ENCODE results near the gene CCDC34. TPM values are rescaled to one million over a fixed set of nuclear protein-coding genes. Genes with fewer than 3 reads are reported as not detected.

CCDC34 gene
- total RNA-seq, 1 experiment from 2014 or later: 18.7 TPM

DNA sequence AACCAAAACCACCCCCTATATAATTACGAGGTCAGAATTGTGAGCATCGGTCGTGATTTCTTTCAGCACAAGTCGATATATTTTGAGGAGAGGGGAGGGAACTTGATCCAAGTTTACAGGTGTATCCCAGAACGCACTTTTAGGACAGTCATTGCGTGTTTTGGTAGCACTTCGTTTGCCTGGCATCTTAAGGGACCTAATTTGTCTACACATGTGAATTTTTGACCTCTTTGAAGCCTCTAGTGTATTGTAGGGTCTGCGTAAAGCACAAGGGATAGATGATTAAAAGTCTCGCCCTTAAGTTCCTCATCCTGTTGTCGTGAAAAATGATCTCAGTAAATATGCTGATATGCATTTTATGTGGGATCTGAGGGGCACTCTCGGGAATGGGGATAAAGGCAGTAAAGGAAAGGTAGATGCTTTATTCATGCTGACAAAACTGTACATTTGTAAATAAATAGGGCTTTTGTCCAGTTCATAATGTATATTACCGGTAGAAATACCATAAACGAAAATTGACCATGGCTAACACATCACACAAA is 632 bp upstream of the CCDC34 start:
- intact Hi-C loops (cut with micrococcal nuclease): no loop called here
- H3K4me1 ChIP-seq (ENCODE audit: control insufficient read depth in 1 of 2, insufficient read depth in 2 of 2, low read length in 2 of 2): peaks cover 4 to 23% of the 10 kb centered on the region in 2 experiments; a peak in 3 of 4 replicates
- peak overlapping the region; percentile 78 for H3K9ac ChIP-seq (ENCODE audit: low read length)
- BruUV-seq (replicated peaks): no TSS peak
- H3K27ac ChIP-seq (ENCODE audit: low read depth, low read length): peak overlapping the region; percentile 54; the same call in 1 of the 2 replicates
- no peaks in the 10 kb centered on the region for H3K9me3 ChIP-seq (ENCODE audit: control insufficient read depth in 1 of 2, insufficient read depth in 1 of 2, low read depth in 1 of 2, low read length in 2 of 2)
- H3K79me2 ChIP-seq (ENCODE audit: insufficient read depth, low read length): no peaks in the 10 kb centered on the region
- H3K27me3 ChIP-seq (ENCODE audit: insufficient read depth, low read length): no peaks in the 10 kb centered on the region
- ATAC-seq (no peak), DNase-seq (ENCODE audit: low read depth, low spot score) (no peak)
- H3K4me2 ChIP-seq (ENCODE audit: low read length): peak overlapping the region; percentile 93
- no peak for TF ChIP-seq POLR2A (IDR thresholded peaks at IDR 0.05; ENCODE audit: borderline replicate concordance, extremely low read depth, insufficient read depth, insufficient read length)
- no peak for TF ChIP-seq EGR1 (IDR thresholded peaks at IDR 0.05; ENCODE audit: low read depth)
- TF ChIP-seq ZFX (IDR thresholded peaks at IDR 0.05): no peak
- TF ChIP-seq JUND (IDR thresholded peaks at IDR 0.05): no peak
- no peak for TF ChIP-seq CEBPB (IDR thresholded peaks at IDR 0.05; ENCODE audit: low read depth)
- H2AFZ ChIP-seq (ENCODE audit: low read depth, low read length, poor library complexity, severe bottlenecking): peak overlapping the region; percentile 93
- no peaks in the 10 kb centered on the region for H4K20me1 ChIP-seq (ENCODE audit: insufficient read depth)
- RAD21 ChIA-PET (ENCODE audit: low non-redundant PET in 1 of 2, low total read pairs in 2 of 2, uncharacterized antibody in 2 of 2, unreplicated experiment in 2 of 2): no interaction called here
- H3K9me2 ChIP-seq (ENCODE audit: insufficient read depth): no peaks in the 10 kb centered on the region
- no peaks in the 10 kb centered on the region for H3K36me3 ChIP-seq (ENCODE audit: control insufficient read depth in 1 of 2, insufficient read depth in 2 of 2, low read length in 2 of 2)
- CTCF ChIA-PET: interaction anchor here (1.3 kb wide), 1 partner anchor 67 kb away, joined by 4 read pairs; no protein-coding TSS in a partner anchor
- peak overlapping the region; percentile 73 to 86 for H3K4me3 ChIP-seq (replicated peaks in 1 of 2; ENCODE audit: low read depth in 1 of 2, low read length in 2 of 2)
- POLR2A ChIA-PET: no interaction called here

DNA sequence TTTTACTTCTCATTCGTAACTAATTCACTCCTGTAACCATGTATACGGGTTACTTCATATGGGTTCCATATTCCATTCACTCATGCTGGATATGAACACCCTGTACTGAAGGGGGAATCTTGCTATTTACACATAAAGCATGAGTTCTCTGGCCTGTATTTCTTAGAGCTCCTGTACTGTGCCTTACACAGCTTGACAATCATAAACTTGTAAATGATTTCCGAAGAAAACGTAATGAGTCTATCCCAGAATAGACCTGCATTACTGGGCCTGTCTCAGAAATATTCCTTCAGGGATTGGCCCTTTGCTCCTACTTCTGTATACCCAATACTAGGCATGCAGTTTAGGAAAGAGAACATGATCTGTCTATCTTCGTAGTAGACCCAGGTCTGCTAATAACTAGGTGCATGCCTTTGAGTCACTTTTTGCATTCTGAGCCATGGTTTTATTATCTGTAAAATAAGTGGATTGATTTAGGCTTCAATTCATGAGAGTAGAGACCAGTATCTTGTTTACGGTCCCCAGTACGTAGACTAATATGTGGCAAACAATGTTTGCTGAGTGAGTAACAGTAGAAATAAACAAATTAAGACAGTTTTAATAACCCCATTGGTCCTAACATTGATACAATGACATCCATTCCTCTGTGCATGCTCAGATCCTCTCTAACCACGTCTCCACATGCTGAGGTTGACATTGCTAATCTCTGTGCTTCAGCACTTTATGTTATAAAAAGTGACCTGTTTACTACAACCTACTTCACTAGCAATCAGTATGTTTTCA is 1.2 kb downstream of the CCDC34 start:
- ChIA-PET POLR2A (no interaction called here), CTCF (no interaction called here), RAD21 (ENCODE audit: low non-redundant PET in 1 of 2, low total read pairs in 2 of 2, uncharacterized antibody in 2 of 2, unreplicated experiment in 2 of 2) (no interaction called here)
- peak overlapping the region; percentile 73 to 86 for H3K4me3 ChIP-seq (replicated peaks in 1 of 2; ENCODE audit: low read depth in 1 of 2, low read length in 2 of 2)
- no peak overlapping the region for H3K27ac ChIP-seq (ENCODE audit: low read depth, low read length)
- peaks cover 4 to 23% of the 10 kb centered on the region in 2 experiments; a peak in 3 of 4 replicates for H3K4me1 ChIP-seq (ENCODE audit: control insufficient read depth in 1 of 2, insufficient read depth in 2 of 2, low read length in 2 of 2)
- DNase-seq (ENCODE audit: low read depth, low spot score) (no peak), ATAC-seq (no peak)
- no peaks in the 10 kb centered on the region for H3K9me2 ChIP-seq (ENCODE audit: insufficient read depth)
- no peak overlapping the region for H2AFZ ChIP-seq (ENCODE audit: low read depth, low read length, poor library complexity, severe bottlenecking)
- TF ChIP-seq ZBTB33 (IDR thresholded peaks at IDR 0.05; ENCODE audit: extremely low read depth, insufficient replicate concordance, low read length) (no peak), ELF1 (IDR thresholded peaks at IDR 0.05; ENCODE audit: borderline replicate concordance, low read depth) (no peak), SRF (IDR thresholded peaks at IDR 0.05; ENCODE audit: low read depth) (no peak)
- no peaks in the 10 kb centered on the region for H3K79me2 ChIP-seq (ENCODE audit: insufficient read depth, low read length)
- peak overlapping the region; percentile 93 for H3K4me2 ChIP-seq (ENCODE audit: low read length)
- H3K36me3 ChIP-seq (ENCODE audit: control insufficient read depth in 1 of 2, insufficient read depth in 2 of 2, low read length in 2 of 2): no peaks in the 10 kb centered on the region
- no peaks in the 10 kb centered on the region for H4K20me1 ChIP-seq (ENCODE audit: insufficient read depth)
- peak overlapping the region; percentile 78 for H3K9ac ChIP-seq (ENCODE audit: low read length)
- no TSS peak for BruUV-seq (replicated peaks)
- intact Hi-C loops (cut with micrococcal nuclease): no loop called here
- no peaks in the 10 kb centered on the region for H3K27me3 ChIP-seq (ENCODE audit: insufficient read depth, low read length)
- H3K9me3 ChIP-seq (ENCODE audit: control insufficient read depth in 1 of 2, insufficient read depth in 1 of 2, low read depth in 1 of 2, low read length in 2 of 2): no peaks in the 10 kb centered on the region

Measured in HCT116 (cell line).